Measurements from ENCODE around the gene TP63.

- no peak for TF ChIP-seq POLR2AphosphoS5 (IDR thresholded peaks at IDR 0.05; ENCODE audit: low read depth)
- no peak for TF ChIP-seq REST (IDR thresholded peaks at IDR 0.05; ENCODE audit: insufficient replicate concordance, low read depth)
- no peak for TF ChIP-seq CTCF (IDR thresholded peaks at IDR 0.05; ENCODE audit: insufficient read depth, low read length)
Observed at GRCh38 chr3:189587664-189588040, 43.5 kb upstream of the TP63 start.
